ENCODE measurements around the gene IPO5. TPM values are rescaled to one million over a fixed set of nuclear protein-coding genes. Genes with fewer than 3 reads are reported as not detected.

Gene IPO5
- total RNA-seq, 4 donors from 2014 or later = 119 to 144 (median 130) TPM

DNA sequence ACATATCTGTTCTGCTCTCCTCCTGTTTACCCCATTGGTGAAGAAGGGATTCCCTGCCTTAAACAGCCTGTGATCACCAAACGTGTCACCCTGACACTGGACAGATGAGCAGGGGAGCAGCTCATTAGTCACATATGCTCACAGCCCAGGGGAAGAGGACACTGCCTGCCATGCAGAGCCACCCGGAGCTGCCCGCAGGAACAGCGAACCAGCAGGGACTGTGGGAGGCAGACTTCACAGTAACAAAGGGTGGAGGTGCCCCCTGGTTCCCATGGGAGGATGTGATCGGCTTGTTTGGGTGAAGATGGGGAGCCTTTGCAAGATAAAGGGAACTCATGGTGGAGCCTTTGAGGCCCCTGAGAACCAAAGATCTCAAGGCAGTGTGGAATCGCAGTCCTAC, 100.8 kb downstream of the IPO5 start:
- Histone ChIP-seq H3K27me3 (peaks cover 0 to 17% (median 0%) of the 10 kb centered on the region in 4 donors), H3K9me3 (peaks cover 0 to 5% (median 0%) of the 10 kb centered on the region in 4 donors), H3K4me3 (no peak overlapping the region), H3K27ac (replicated peaks in 1 of 4) (no peak overlapping the region), H3K36me3 (no peaks in the 10 kb centered on the region), H3K4me1 (no peaks in the 10 kb centered on the region)
- no peak for DNase-seq (ENCODE audit: extremely low spot score)
- intact Hi-C loops (cut with DNase I) = no loop called here
- TF ChIP-seq, protein P1, sequence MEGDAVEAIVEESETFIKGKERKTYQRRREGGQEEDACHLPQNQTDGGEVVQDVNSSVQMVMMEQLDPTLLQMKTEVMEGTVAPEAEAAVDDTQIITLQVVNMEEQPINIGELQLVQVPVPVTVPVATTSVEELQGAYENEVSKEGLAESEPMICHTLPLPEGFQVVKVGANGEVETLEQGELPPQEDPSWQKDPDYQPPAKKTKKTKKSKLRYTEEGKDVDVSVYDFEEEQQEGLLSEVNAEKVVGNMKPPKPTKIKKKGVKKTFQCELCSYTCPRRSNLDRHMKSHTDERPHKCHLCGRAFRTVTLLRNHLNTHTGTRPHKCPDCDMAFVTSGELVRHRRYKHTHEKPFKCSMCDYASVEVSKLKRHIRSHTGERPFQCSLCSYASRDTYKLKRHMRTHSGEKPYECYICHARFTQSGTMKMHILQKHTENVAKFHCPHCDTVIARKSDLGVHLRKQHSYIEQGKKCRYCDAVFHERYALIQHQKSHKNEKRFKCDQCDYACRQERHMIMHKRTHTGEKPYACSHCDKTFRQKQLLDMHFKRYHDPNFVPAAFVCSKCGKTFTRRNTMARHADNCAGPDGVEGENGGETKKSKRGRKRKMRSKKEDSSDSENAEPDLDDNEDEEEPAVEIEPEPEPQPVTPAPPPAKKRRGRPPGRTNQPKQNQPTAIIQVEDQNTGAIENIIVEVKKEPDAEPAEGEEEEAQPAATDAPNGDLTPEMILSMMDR (IDR thresholded peaks at IDR 0.05) = no peak
- no peak for TF ChIP-seq EP300 (IDR thresholded peaks at IDR 0.05)
- TF ChIP-seq POLR2A (IDR thresholded peaks at IDR 0.05; ENCODE audit: low read depth) = no peak
- no peak for TF ChIP-seq POLR2AphosphoS5 (IDR thresholded peaks at IDR 0.05)
- 86% methylated on average over 6 of the region's 6 CpGs for WGBS

GRCh38 chr13:98055623-98056022, 102.1 kb downstream of the IPO5 start:
- intact Hi-C loops (cut with DNase I) = no loop called here
- H3K27ac ChIP-seq (replicated peaks in 1 of 4) = no peak overlapping the region
- no peaks in the 10 kb centered on the region for H3K4me1 ChIP-seq
- DNase-seq (ENCODE audit: extremely low spot score) = no peak
- peaks cover 0 to 5% (median 0%) of the 10 kb centered on the region in 4 donors for H3K9me3 ChIP-seq
- TF ChIP-seq, protein P1 (IDR thresholded peaks at IDR 0.05) = no peak
- TF ChIP-seq POLR2A (IDR thresholded peaks at IDR 0.05; ENCODE audit: low read depth) (no peak), EP300 (IDR thresholded peaks at IDR 0.05) (no peak), POLR2AphosphoS5 (IDR thresholded peaks at IDR 0.05) (no peak)
- WGBS = 88% methylated on average over 6 of the region's 6 CpGs
- peaks cover 0 to 13% (median 0%) of the 10 kb centered on the region in 4 donors for H3K27me3 ChIP-seq
- H3K4me3 ChIP-seq = no peak overlapping the region
- H3K36me3 ChIP-seq = no peaks in the 10 kb centered on the region

DNA sequence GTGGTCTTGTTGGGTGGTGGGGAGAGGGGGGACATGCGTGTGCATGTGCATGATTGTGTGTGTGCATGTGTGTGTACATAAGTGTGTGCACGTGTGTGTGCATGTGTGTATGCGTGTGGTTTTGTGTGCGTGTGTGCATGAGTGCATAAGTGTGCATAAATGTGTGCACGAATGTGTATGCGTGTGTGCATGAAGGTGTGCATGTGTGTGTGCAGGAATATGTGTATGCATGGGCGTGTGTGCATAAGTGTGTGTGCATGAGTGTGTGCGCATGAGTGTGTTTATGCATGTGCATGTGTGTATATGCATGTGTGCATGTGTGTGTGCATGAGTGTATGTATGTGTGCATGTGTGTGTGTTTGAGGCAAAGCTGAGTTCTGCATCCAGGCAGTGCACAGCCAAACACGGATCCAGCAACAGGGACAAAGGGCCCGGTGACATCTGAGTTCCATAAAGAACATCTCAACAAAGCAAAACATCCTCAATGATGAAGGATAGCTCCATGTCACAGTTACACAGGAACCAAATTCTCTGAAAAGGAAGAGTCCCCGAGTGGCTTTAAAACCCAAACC, 103.5 kb downstream of the IPO5 start:
- peaks cover 0 to 5% (median 0%) of the 10 kb centered on the region in 4 donors for H3K27me3 ChIP-seq
- TF ChIP-seq, protein P1 (IDR thresholded peaks at IDR 0.05) = no peak
- no peak for TF ChIP-seq EP300 (IDR thresholded peaks at IDR 0.05)
- no peak for TF ChIP-seq POLR2A (IDR thresholded peaks at IDR 0.05; ENCODE audit: low read depth)
- TF ChIP-seq POLR2AphosphoS5 (IDR thresholded peaks at IDR 0.05) = no peak
- intact Hi-C loops (cut with DNase I) = no loop called here
- DNase-seq (ENCODE audit: extremely low spot score) = no peak
- no peaks in the 10 kb centered on the region for H3K4me1 ChIP-seq
- no peak overlapping the region for H3K4me3 ChIP-seq
- no peaks in the 10 kb centered on the region for H3K36me3 ChIP-seq
- peaks cover 0 to 5% (median 0%) of the 10 kb centered on the region in 4 donors for H3K9me3 ChIP-seq
- no peak overlapping the region for H3K27ac ChIP-seq (replicated peaks in 1 of 4)
- WGBS = 93% methylated on average over 11 of the region's 11 CpGs

DNA sequence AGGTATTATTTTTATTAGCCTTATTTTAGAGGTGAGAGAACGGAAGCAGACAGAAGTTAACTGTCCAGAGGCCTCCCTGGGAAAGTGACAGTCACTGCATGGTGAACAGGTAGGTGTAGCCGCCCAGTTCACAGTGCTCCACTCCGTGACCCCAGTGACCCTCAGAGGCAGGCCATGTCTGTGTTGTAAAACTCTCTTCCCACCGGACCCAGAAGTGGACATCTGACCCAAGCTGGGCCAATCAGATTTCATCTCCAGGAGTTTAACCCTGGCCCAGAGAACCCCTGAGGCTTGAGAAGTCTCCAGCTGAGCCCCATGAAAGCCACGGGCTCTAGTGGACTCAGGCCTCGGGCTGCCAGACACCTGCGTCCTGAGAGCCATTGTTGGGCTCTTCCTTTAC, 105.8 kb downstream of the IPO5 start:
- H3K4me1 ChIP-seq = no peaks in the 10 kb centered on the region
- DNase-seq (ENCODE audit: extremely low spot score) = no peak
- 82% methylated on average over 6 of the region's 7 CpGs for WGBS
- no peaks in the 10 kb centered on the region for H3K9me3 ChIP-seq
- TF ChIP-seq, protein P1 (IDR thresholded peaks at IDR 0.05) = no peak
- no peak for TF ChIP-seq EP300 (IDR thresholded peaks at IDR 0.05)
- H3K4me3 ChIP-seq = no peak overlapping the region
- intact Hi-C loops (cut with DNase I) = no loop called here
- H3K27me3 ChIP-seq = peaks cover 0 to 1% (median 0%) of the 10 kb centered on the region in 4 donors
- H3K27ac ChIP-seq (replicated peaks in 1 of 4) = no peak overlapping the region
- no peaks in the 10 kb centered on the region for H3K36me3 ChIP-seq

GRCh38 chr13:98060282-98060681, 106.8 kb downstream of the IPO5 start:
- intact Hi-C loops (cut with DNase I) = no loop called here
- TF ChIP-seq, protein P1 (IDR thresholded peaks at IDR 0.05) = no peak
- TF ChIP-seq EP300 (IDR thresholded peaks at IDR 0.05) = no peak
- TF ChIP-seq POLR2AphosphoS5 (IDR thresholded peaks at IDR 0.05) = no peak
- no peak for TF ChIP-seq POLR2A (IDR thresholded peaks at IDR 0.05; ENCODE audit: low read depth)
- Histone ChIP-seq H3K36me3 (no peaks in the 10 kb centered on the region), H3K4me3 (no peak overlapping the region), H3K27me3 (no peaks in the 10 kb centered on the region), H3K9me3 (no peaks in the 10 kb centered on the region), H3K27ac (replicated peaks in 1 of 4) (no peak overlapping the region), H3K4me1 (no peaks in the 10 kb centered on the region)
- WGBS = 89% methylated on average over 3 of the region's 3 CpGs
- DNase-seq (ENCODE audit: extremely low spot score) = no peak

Measured in esophagus muscularis mucosa (tissue), 4 donors.